Breast epithelium (tissue), 4 donors: ENCODE measurements around the gene SLC5A11. TPM values are rescaled to one million over a fixed set of nuclear protein-coding genes. Genes with fewer than 3 reads are reported as not detected.
"Not testable (repeated sequence)": the region's sequence is repeated elsewhere in the genome, so short reads cannot be mapped to it uniquely, and the experiment has no call there.

ENCODE experiments used
- DNase-seq, 2 donors: peaks; one replicate each; pipeline ENCODE4 v3.0.0-alpha.2; 2019; ENCODE audit warnings: low spot score in 2 of 2
- H3K27ac ChIP-seq, 2 donors: fragments of 200-600 bp; sonication (generic) in 1 of 2; one replicate each; pipeline ENCODE4 v1.5.1; 2016 to 2019; ENCODE audit warnings: mild to moderate bottlenecking in 1 of 2
- H3K27me3 ChIP-seq, 2 donors: fragments of 200-600 bp; sonication (generic) in 1 of 2; one replicate each; pipeline versions ENCODE4 v1.5.1 to v1.6.0; 2017 to 2019; ENCODE audit warnings: control low read depth in 1 of 2, mild to moderate bottlenecking in 1 of 2
- H3K36me3 ChIP-seq: fragments of 200-600 bp; one replicate; pipeline ENCODE4 v1.5.1; 2019
- H3K4me1 ChIP-seq, 2 donors: fragments of 200-600 bp; sonication (generic); one replicate each; pipeline ENCODE4 v1.5.1; 2016 to 2019; ENCODE audit warnings: control low read depth in 1 of 2
- H3K4me3 ChIP-seq, 3 donors: fragments of 200-600 bp; sonication (generic); 1 replicate in 2 of 3; 2 replicates in 1 of 3; pipeline ENCODE4 v1.5.1; 2016 to 2019; ENCODE audit warnings: mild to moderate bottlenecking in 3 of 3, moderate library complexity in 2 of 3
- H3K9me3 ChIP-seq, 2 donors: fragments of 200-600 bp; sonication (generic) in 1 of 2; one replicate each; pipeline ENCODE4 v1.5.1; 2016 to 2019; ENCODE audit warnings: control low read depth in 1 of 2
- POLR2A ChIP-seq: fragments of 450-650 bp; IDR thresholded peaks from one replicate; pipeline ENCODE4 v1.6.1; 2016; ENCODE audit warnings: antibody characterized with exemption, mild to moderate bottlenecking, moderate library complexity
- POLR2AphosphoS5 ChIP-seq, 3 donors: sonication (generic); formaldehyde crosslinking; IDR thresholded peaks; one replicate each; pipeline ENCODE4 v1.6.1; 2017; ENCODE audit warnings: antibody characterized with exemption in 3 of 3
- intact Hi-C: fragments of 100-400 bp; cut with DNase I; formaldehyde crosslinking; loops from one replicate; pipeline ENCODE4 v1.15.1; 2023; ENCODE audit warnings: low total_unique reads
- total RNA-seq, 3 donors: library from RNA; depleted of rRNA; stranded (reverse); fragments of >200 nt; gene quantifications; one replicate each; pipeline ENCODE4 v1.1.0, GENCODE V29; 2016
- TF ChIP-seq, protein P1 (sequence below), 3 donors: fragments of 450-650 bp; IDR thresholded peaks; one replicate each; pipeline ENCODE4 v1.5.1; 2016 to 2017; ENCODE audit warnings: antibody characterized with exemption in 3 of 3, mild to moderate bottlenecking in 3 of 3, moderate library complexity in 3 of 3

Gene SLC5A11
- total RNA-seq, 3 donors from 2014 or later: 0.16 to 1.8 (median 0.66) TPM

DNA sequence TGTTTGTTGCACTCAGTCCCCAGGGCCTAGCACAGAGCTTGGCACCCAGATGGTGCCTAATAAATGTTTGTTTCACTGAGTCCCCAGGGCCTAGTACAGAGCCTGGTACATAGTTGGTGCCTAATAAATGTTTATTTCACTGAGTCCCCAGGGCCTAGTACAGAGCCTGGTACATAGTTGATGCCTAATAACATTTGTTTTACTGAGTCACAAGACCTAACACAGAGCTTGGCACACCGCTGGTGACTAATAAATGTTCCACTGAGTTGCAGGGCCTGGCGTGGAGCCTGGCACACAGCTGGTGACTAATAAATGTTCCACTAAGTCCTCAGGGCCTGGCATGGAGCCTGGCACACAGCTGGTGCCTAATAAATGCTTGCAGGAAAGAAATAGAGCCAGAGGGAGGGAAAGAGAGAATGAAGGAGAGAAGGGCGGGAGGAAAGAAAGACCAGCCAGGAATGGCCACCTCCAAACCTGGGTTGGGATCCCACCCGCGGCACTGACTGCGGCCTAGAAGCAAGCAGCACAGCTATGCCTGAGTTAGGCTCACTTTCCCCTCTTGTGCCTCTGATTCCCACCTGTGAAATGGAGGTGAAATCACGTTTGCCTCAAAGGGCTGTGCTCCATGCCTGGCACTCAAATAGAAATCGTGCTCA is 7.5 kb downstream of the SLC5A11 start:
- TF ChIP-seq POLR2AphosphoS5 (IDR thresholded peaks at IDR 0.05) (no peak), POLR2A (no peak)
- TF ChIP-seq, protein P1, sequence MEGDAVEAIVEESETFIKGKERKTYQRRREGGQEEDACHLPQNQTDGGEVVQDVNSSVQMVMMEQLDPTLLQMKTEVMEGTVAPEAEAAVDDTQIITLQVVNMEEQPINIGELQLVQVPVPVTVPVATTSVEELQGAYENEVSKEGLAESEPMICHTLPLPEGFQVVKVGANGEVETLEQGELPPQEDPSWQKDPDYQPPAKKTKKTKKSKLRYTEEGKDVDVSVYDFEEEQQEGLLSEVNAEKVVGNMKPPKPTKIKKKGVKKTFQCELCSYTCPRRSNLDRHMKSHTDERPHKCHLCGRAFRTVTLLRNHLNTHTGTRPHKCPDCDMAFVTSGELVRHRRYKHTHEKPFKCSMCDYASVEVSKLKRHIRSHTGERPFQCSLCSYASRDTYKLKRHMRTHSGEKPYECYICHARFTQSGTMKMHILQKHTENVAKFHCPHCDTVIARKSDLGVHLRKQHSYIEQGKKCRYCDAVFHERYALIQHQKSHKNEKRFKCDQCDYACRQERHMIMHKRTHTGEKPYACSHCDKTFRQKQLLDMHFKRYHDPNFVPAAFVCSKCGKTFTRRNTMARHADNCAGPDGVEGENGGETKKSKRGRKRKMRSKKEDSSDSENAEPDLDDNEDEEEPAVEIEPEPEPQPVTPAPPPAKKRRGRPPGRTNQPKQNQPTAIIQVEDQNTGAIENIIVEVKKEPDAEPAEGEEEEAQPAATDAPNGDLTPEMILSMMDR (IDR thresholded peaks at IDR 0.05): no peak
- Histone ChIP-seq H3K9me3 (no peaks in the 10 kb centered on the region), H3K27me3 (no peaks in the 10 kb centered on the region), H3K4me3 (peak overlapping the region in 1 of 3 donors; percentile 21), H3K27ac (peak overlapping the region; percentile 40 to 64), H3K4me1 (no peaks in the 10 kb centered on the region), H3K36me3 (no peaks in the 10 kb centered on the region)
- intact Hi-C loops: no loop called here
- no peak for DNase-seq

DNA sequence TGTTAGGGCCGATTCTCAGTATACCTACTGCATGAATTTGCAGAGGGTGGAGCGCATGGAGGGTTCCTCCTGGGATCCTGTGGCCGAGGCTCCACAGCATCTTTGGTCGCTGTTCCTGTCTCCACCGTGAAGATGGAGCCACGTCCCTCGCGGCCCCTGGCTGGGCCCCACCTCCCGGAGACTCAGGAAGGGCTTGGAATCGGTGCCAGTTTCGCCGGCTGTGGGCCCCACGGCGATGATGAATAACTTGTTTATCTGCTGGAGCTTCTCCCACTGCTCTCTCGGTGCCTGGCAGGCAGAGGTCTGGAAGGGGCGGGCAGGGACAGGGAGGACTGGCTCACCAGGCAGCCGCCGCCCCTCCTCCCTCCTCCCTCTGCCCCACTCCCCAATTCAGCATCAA is 8.1 kb downstream of the SLC5A11 start:
- intact Hi-C loops: no loop called here
- TF ChIP-seq POLR2AphosphoS5 (IDR thresholded peaks at IDR 0.05): no peak
- TF ChIP-seq, protein P1 (IDR thresholded peaks at IDR 0.05): no peak
- no peak for TF ChIP-seq POLR2A
- peak overlapping the region in 2 of 3 donors; percentile 21 for H3K4me3 ChIP-seq

DNA sequence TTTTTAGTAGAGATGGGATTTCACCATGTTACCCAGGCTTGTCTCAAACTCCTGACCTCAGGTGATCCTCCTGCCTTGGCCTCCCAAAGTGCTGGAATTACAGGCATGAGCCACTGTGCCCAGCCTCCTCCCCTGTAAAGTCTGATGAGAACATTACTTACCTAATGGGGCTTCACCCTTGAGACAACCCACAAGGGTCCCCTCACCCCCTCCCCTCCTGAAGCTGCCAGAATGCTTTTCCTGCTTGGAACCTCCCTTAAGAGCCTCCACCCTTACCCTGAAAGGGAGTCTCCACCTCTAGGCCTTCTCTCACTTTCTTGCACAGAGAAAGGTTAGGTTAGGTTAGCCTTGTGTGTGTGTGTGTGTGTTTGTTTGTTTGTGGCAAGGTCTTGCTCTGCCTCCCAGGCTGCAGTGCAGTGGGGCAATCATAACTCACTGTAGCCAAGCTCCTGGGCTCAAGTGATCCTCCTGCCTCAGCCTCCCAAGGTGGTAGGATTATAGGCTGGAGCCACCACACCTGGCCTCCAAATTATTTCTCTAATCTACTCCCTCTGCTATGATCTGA is 8.9 kb downstream of the SLC5A11 start:
- no peak for DNase-seq
- intact Hi-C loops: no loop called here
- TF ChIP-seq POLR2AphosphoS5 (IDR thresholded peaks at IDR 0.05): no peak
- TF ChIP-seq, protein P1 (IDR thresholded peaks at IDR 0.05): no peak
- no peak for TF ChIP-seq POLR2A

More for the DNA sequence above, 8.1 kb downstream of the SLC5A11 start:
- Histone ChIP-seq H3K4me1 (no peaks in the 10 kb centered on the region), H3K9me3 (no peaks in the 10 kb centered on the region), H3K27me3 (no peaks in the 10 kb centered on the region), H3K36me3 (no peaks in the 10 kb centered on the region), H3K27ac (peak overlapping the region in 1 of 2 donors; percentile 33)
- no peak for DNase-seq

DNA sequence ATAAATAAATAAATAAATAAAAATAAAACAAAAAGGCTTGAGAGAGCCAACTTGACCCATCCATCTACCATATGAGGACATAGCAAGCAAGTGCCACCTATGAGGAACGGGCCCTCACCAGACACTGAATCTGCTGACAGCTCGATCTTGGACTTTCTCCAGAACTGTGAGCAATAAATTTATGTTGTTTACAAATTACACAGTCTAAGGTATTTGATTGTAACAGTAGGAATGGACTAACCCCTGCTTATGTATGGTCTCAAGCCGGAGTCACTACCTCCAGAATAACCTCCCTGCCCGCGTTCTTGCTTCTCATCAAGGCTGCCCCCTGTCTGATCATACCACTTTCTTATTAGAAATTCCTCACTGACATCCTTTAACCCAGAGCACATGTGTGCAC is 9.9 kb downstream of the SLC5A11 start:
- H3K4me3 ChIP-seq: no peak overlapping the region
- H3K36me3 ChIP-seq: no peaks in the 10 kb centered on the region
- no peak for DNase-seq
- intact Hi-C loops: no loop called here
- no peaks in the 10 kb centered on the region for H3K9me3 ChIP-seq
- H3K27ac ChIP-seq: no peak overlapping the region
- H3K4me1 ChIP-seq: no peaks in the 10 kb centered on the region
- TF ChIP-seq, protein P1 (IDR thresholded peaks at IDR 0.05): no peak
- TF ChIP-seq POLR2AphosphoS5 (IDR thresholded peaks at IDR 0.05): no peak
- no peak for TF ChIP-seq POLR2A
- H3K27me3 ChIP-seq: no peaks in the 10 kb centered on the region

More for the DNA sequence above, 8.9 kb downstream of the SLC5A11 start:
- no peaks in the 10 kb centered on the region for H3K27me3 ChIP-seq
- H3K4me3 ChIP-seq: no peak overlapping the region
- H3K36me3 ChIP-seq: no peaks in the 10 kb centered on the region
- no peaks in the 10 kb centered on the region for H3K4me1 ChIP-seq
- H3K9me3 ChIP-seq: no peaks in the 10 kb centered on the region
- no peak overlapping the region for H3K27ac ChIP-seq

DNA sequence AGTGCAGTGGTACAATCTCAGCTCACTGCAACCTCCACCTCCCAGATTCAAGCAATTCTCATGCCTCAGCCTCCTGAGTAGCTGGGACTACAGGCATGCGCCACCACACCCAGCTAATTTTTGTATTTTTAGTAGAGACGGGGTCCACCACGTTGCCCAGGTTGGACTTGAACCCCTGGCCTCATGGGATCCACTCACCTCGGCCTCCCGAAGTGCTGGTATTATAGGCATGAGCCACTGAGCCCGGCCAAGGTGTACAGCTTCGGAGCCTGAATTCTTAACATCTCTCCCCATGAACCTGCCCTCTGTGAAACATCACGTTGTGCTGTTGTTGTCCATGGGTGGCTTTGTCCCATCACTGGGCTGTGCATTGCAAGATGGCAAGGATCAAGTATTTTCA is 11.1 kb downstream of the SLC5A11 start:
- DNase-seq: not testable (repeated sequence)

More for the DNA sequence above, 11.1 kb downstream of the SLC5A11 start:
- intact Hi-C loops, H3K4me1 ChIP-seq, H3K27ac ChIP-seq, H3K4me3 ChIP-seq, H3K9me3 ChIP-seq, H3K36me3 ChIP-seq, H3K27me3 ChIP-seq: not testable (repeated sequence)
